Astrocyte of the spinal cord (primary cell): Measurements from ENCODE around the gene SLC12A5.

Experiments used
- DNase-seq: peaks from one replicate; pipeline ENCODE4 v3.0.0; 2011; ENCODE audit warnings: low read depth, low spot score
- H3K4me3 ChIP-seq: 2 replicates; pipeline ENCODE4 v1.5.1; 2011; ENCODE audit warnings: low read depth, mild to moderate bottlenecking, low read length, moderate library complexity
- in situ Hi-C: cut with HindIII; loops from 2 replicates; pipeline ENCODE4 v1.10.0; 2017; ENCODE audit warnings: low sequenced_read_pairs
- TF ChIP-seq, protein P1 (sequence below): IDR thresholded peaks from 2 replicates; pipeline ENCODE4 v1.5.1; 2012; ENCODE audit warnings: low read depth, mild to moderate bottlenecking, low read length, inconsistent platforms

The SLC12A5 gene

DNA sequence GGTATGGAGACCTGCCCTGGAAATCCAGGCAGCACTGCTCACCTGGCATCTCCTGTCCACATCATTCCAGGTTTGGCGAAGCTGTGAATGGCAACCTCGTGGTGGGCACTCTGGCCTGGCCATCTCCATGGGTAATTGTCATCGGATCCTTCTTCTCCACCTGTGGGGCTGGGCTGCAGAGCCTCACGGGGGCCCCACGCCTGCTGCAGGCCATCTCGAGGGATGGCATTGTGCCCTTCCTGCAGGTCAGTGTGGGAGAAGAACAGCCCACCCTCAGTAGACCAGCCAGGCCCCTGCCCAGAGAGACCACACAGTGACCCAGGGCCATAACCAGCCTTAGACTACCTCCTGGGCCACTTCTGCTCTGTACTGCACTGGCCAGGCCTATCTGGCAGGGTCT is 15.9 kb downstream of the SLC12A5 start:
- in situ Hi-C loops: no loop called here

DNA sequence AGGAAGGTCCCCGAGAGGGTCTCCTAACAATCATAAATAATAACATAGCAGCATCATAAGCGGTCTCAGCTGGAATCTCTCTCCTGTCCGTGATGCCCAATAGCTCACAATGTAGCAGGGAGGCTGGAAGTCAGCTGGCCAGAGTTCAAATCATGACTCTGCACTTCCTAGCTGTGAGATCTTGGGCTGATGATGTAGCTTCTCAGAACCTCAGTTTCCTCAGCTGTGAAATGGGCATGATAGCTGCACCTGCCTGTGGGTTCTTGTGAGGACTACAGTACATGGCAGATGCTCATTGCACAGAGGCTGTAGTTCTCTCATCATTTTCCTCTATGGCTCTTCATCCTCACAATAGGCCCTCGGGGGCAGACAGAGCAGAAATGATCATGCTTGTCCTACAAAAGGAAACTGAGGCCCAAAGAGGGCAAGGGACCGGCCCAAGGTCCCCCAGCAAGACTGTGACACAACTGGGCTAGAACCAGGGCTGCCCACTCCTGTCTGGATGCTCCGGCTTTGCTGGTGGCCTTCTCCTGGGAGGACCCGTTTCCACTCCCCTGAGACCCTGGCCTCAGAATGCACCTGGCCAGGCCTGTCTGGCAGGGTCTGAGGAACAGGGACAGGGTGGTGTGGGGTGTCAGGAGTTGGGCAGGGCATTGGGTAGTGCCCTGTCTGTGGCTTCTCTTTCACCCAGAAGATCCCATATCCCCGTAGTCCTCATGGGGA is 17.7 kb downstream of the SLC12A5 start:
- DNase-seq: no peak
- no peak overlapping the region for H3K4me3 ChIP-seq
- TF ChIP-seq, protein P1, sequence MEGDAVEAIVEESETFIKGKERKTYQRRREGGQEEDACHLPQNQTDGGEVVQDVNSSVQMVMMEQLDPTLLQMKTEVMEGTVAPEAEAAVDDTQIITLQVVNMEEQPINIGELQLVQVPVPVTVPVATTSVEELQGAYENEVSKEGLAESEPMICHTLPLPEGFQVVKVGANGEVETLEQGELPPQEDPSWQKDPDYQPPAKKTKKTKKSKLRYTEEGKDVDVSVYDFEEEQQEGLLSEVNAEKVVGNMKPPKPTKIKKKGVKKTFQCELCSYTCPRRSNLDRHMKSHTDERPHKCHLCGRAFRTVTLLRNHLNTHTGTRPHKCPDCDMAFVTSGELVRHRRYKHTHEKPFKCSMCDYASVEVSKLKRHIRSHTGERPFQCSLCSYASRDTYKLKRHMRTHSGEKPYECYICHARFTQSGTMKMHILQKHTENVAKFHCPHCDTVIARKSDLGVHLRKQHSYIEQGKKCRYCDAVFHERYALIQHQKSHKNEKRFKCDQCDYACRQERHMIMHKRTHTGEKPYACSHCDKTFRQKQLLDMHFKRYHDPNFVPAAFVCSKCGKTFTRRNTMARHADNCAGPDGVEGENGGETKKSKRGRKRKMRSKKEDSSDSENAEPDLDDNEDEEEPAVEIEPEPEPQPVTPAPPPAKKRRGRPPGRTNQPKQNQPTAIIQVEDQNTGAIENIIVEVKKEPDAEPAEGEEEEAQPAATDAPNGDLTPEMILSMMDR: no peak
- in situ Hi-C loops: no loop called here

More for the DNA sequence above, 15.9 kb downstream of the SLC12A5 start:
- TF ChIP-seq, protein P1: no peak
- no peak overlapping the region for H3K4me3 ChIP-seq
- DNase-seq: no peak

DNA sequence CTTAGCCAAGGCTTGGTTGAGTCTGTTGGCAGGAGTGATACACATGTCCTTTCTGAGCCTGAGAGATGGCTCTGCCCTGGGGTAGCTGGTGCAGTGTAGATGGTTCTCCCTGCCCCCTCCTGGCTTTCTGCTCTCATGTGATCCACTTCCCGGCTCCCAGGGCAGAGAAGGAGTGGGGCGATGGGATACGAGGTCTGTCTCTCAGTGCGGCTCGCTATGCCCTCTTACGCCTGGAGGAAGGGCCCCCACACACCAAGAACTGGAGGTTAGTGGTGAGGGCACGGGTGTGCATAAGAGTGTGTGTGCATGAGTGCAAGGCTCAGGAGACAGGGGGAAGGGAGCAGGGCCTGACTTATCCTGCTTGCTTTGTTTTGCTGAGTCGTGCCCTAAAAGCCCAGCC is 18.8 kb downstream of the SLC12A5 start:
- in situ Hi-C loops: no loop called here
- DNase-seq: no peak
- no peak overlapping the region for H3K4me3 ChIP-seq
- TF ChIP-seq, protein P1: no peak

DNA sequence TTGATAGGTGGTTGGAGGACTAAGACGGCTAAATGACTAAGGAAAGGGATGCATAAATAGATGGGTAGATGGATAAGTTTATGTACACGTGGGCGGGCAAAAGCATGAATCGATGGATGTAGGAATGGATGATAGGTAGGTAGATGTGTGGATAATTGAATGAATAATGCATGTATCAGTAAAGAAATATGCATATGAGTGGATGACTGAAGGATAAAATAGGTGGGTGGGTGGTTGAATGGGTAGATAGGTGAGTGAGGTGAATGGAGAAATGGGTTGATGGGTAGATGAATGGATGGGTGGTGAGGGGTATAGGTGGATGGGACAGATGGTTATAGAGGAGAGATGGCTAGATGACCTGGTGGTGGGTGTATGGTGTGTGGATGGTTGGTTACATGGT is 20.2 kb downstream of the SLC12A5 start:
- in situ Hi-C loops: no loop called here
- DNase-seq: no peak
- TF ChIP-seq, protein P1: no peak
- no peak overlapping the region for H3K4me3 ChIP-seq

DNA sequence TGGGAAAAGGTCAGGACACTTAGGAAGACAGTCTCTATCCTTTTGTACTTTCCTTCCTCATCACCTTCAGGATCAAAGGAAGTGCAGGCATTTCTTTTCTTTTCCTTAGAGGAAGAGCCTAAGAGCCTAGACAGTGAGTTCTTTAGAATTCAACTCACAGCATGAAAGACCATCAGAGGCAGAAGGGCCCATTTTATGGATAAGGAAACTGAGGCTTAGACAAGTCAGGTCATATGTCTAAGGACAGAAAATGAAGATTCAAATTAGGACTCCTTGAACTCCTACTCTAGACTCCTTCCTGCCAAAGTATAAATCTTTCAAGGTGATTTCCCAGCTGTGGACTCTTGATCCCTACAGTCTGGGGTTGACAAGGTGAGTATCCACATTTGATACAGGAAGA is 20.8 kb downstream of the SLC12A5 start:
- DNase-seq: no peak
- in situ Hi-C loops: no loop called here
- TF ChIP-seq, protein P1: no peak
- H3K4me3 ChIP-seq: no peak overlapping the region

DNA sequence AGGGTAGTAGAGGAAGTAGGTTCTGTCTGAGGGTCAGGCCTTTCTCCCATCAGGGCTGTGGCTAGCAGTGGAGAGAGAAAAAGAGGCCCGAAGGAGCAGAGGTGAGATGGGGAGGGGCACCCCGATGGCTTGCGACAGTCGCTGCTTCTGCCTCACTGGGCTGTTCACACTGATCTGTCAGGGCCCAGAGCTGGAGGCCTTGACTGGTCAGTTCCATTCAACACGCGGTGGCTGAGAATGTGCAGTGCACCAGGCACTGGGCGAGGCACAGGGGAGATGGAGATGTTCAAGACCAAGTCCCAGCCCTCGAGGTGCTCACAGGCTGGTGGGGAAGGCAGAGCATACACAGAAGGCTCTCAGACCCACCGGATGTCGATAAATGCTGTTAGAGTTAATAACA is 21.4 kb downstream of the SLC12A5 start:
- in situ Hi-C loops: no loop called here
- DNase-seq: no peak
- TF ChIP-seq, protein P1: no peak
- H3K4me3 ChIP-seq: no peak overlapping the region
